GM04504 (cell line): ENCODE results near the gene GREB1L.
"Not testable (repeated sequence)": the region's sequence is repeated elsewhere in the genome, so short reads cannot be mapped to it uniquely, and the experiment has no call there.

ENCODE experiments used
- DNase-seq: peaks from one replicate; pipeline ENCODE4 v3.0.0-alpha.2; 2012; ENCODE audit warnings: low read depth

The GREB1L gene

DNA sequence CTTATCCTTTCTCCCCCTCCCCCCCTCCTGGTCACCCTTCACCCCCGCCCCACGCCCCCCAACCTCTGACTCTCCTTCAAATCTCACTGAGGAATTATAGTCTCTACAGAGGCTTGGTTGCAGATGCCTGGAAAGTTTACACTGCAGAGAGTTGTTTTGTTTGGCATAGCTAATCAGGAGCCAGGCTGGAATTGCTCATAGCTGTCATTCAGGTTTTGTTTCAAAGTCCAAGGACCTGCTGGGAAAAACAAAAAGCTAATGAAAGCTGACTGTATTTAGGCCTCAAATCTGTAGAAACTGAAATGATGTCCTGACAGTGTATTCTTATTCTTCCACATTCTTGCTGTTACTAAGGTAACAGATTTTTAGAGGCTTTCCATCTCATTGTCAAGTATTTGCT lies 22.6 kb downstream of the GREB1L start:
- DNase-seq, result no peak

DNA sequence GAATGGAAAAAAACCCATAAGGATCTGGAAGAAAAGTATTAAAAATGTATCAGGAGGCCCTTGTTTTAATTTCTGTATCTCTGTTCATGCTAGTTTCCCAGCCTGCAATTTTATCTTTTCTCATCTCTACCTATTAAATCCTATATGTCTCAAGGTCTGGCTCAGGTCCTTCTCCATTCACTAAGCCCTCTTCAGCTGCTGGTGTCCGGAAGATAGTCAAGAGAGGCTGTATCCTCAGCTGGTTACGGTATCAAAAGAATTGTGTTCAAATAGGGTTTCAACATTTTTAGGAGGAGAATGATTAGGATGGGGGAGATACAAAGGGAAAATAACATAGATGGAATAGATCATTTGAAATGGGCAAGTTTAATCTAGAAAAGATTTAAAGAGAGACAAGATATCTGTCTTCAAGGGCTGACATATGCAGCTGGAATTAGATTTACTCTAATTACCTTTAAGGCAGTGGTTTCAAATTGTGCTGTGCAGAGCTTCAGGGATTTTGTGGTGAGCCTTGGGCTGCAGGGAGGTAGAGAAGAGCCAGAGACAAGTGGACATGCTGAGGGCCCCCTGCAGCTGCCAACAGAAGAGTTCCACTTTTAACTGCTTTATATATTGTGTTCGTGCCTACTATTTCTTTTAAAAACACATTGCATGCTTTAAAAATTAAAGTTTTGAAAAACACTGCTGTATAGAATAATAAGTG lies 24.1 kb downstream of the GREB1L start:
- no peak for DNase-seq

DNA sequence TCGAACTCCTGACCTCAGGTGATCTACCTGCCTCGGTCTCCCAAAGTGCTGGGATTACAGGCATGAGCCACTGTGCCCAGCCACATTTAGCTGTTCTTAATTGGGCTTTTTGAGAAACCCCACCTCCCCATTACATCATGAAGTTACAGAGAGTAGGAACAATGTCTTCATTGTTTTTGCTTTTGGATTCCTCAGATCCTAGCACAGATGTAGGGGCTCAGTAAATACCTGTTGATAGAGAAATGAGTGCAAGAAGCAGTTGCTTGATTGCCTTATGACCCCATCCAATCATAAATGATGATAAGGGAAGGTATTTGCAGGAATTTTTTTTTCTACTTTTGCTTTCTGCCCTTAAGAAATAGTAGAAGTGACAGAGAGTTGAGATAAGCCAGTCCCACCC lies 25.4 kb downstream of the GREB1L start:
- DNase-seq, result no peak

DNA sequence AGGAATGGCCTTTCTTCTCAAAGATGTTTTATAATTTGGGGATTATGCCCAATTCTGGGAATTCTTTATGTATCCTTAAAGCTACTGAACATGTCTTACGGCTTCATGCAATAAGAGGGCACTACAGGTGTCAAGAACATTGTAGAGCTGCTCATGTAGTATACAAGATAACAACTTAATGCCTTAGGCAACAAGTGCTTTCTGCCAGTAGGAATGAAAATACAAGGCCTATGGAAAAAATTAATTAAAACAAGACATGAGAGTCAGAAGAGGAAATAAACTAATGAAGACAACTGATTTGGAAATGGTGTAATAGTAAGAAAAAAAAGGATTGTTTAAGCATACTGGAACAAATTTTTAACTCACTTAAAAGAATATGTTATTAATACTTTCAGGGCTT lies 27.3 kb downstream of the GREB1L start:
- no peak for DNase-seq

DNA sequence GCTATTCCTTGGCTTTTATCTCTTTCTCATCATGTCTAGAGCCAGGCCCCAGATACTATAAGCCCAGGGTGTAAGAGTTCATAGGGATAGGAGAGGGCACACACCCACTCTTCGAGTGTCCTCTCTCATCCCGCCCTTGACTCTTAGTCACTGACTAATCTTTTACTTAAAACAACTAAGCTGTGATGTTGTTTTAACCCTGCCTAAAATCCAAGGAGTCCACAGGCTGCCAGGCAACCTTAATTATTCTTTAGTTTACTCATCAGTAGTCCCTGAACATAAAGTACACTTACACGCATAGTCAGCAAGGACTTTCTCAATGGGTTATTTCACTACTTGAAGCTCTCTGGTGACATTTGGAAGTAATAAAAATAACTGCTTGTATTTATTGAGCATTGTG lies 28.4 kb downstream of the GREB1L start:
- DNase-seq, result no peak

DNA sequence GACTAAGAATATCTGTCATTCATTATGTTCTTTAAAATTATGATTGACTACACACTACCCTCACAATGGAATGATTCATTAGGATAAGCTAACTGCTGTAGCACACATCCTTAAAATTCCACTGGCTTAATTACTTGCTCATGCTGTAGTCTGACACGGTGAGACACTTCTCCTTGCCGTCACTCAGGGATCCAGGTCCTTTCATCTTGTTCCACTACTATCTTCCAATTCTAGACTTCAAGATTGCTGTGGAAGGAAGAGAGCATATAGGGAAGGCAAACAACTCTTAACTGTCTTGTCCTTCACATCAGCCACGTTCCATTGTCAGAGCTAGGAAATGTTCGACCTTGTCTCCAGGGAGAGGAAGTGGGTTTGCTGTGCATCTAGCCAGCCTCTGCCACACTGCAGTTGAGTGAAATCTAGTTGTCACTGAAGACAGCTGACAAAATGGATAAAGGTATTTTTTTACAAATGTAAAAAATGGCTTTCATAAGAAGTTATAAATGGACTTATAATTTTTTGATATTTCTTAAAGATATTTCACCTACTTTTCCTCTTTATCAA lies 30.1 kb downstream of the GREB1L start:
- no peak for DNase-seq

DNA sequence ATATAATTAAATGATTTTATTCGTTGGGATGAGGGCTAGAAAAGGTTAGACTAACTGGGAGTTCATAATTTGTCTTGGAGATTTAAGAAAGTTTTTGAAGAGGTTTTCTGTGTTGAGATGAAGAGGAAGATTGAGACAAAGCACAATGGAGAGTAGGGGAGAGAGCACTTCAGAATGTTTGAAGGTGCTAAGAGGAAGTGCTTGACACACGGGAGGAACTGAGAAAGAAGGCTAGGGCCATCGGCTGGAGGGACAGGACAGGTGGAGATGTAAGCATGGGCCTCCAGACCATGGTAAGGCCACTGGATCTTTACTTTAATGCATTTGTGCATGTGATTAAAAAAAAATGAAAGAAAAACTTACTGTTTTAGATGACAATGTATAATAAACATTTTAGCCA lies 31.5 kb downstream of the GREB1L start:
- DNase-seq, result no peak

DNA sequence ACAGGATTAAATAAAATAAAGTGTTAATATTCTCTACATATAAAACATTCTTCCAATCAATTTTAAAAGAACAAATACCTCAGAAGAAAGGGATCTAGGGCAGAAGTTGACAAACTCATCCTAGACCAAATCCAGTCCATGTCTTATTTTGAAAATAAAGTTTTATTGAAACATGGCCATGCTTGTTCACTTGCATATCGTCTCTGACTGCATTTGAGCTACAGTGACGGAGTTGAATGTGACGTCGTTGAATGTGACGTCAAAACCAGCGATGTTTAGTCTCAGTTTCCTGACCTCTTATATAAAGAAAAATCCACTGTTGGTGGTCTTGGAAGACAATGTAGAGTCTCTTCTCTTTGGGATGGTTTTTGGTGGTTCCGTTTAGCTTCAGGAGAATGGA lies 33.6 kb downstream of the GREB1L start:
- no peak for DNase-seq

DNA sequence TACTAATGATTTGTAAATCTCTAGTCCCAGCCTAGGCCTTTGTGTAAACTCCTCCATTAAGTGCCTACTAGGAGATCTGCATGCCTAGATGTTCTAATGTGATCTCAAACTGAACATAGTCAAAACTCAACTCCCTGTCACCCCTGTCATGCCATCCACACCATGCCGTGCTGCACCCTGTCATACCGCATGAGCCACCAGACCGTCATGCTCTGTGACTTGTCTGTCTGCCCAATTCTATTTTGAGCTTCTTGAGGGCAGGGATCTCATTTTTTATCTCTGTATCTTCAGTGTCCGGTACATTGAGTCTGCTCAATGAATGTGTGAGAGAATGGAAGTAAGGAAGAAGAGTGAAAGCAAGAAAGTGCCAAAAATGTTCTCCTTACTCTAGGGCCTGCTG lies 35.5 kb downstream of the GREB1L start:
- no peak for DNase-seq

DNA sequence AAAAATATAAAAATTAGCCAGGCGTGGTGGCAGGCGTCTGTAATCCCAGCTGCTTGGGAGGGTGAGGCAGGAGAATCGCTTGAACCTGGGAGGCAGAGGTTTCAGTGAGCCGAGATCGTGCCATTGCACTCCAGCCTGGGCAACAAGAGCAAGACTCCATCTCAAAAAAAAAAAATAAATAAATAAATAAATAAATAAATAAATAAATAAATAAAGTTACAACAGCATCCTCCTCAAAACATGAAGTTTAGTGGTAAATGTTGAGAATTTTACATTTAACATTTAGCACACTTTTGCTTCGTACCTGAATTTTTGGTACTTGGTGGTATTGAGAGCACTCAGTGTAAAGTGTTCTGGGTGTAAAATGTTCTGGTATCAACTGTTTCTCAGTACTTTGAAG lies 36.2 kb downstream of the GREB1L start:
- DNase-seq, result not testable (repeated sequence)

DNA sequence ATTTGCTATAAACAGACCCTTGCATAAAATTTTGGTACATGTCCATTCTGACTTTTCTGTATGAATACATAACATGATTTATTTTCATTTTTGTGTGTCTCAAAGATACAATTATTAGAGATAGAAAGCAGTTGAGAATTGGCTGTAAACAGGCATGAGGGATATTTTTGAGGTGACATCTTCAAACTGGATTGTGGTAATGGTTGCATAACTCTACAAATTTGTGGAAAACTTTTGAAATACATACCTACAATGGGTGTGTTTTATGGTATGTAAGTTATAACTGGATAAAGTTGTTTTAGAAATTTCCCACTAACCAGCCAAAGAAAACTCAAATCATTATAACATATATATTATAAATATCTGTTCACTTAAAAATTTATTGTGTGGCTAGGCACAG lies 39.6 kb downstream of the GREB1L start:
- no peak for DNase-seq

DNA sequence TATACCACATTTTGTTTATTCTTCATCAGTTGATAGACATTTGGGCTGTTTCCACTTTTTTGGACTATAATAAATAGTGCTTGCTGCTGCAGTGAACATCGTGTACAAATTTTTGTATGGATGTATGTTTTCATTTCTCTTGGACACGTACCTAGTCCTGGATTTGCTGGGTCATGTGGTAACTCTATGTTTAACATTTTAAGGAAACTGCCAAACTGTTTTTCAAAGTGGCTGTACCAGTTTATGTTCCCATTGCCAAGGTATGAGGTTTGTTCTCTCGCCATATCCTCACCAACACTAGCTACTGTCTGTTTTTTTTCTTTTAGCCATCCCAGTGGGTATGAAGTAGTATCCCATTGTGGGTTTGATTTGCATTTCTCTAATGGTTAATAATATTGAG lies 42.5 kb downstream of the GREB1L start:
- DNase-seq, result no peak

DNA sequence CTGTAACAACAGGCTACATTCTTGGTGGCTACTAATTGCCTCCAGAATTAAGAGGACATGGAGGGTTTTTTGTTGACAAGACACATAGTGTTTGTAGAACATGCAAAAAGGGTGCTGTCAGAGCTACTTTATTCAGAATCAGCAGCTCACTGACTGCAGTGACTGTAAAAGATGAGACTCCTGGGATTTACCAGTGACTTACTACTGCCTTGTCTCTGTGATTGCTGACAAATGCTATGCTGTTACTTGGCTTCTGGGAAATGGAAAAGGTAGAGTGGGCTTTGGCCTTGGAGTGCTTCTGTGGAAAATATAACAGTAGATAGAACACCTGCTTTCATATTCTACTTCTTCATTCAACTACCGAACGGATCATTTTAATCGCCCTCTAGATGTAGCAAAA lies 47.8 kb downstream of the GREB1L start:
- no peak for DNase-seq

DNA sequence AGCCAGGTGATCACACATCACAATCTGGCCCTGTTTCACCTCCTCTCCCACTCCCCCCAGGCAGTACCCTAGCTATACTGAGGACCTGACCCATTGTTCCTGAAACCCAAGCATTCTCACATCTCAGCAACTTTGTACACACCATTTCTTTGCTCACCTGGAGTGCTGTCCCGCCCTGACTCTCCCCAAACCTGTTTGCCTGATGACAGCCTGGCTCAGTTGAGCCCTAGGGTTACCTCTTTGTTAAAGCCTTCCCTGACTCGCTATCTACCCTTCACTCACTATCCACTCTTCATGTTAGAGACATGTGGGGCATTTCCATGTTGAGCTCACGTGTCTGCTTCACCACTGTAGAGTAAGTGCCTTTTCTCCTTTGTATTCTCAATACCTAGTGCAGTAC lies 49.1 kb downstream of the GREB1L start:
- no peak for DNase-seq

DNA sequence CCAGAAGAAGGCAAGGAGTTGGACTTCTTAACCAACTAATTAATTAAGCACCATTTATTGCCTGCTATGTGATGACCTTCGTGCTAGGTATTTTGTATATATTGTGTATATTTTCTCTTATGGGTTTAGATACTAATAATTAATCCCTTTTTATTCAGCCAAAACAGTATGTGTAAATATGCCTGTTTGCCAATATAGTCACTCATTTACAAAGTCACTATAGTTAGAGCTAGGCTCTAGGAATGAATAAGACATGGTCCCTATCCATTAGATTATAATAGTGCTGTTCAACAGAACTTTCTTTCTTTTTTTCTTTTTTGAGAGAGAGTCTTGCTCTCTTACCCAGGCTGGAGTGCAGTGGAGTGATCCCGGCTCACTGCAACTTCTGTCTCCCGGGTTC lies 51.4 kb downstream of the GREB1L start:
- no peak for DNase-seq

DNA sequence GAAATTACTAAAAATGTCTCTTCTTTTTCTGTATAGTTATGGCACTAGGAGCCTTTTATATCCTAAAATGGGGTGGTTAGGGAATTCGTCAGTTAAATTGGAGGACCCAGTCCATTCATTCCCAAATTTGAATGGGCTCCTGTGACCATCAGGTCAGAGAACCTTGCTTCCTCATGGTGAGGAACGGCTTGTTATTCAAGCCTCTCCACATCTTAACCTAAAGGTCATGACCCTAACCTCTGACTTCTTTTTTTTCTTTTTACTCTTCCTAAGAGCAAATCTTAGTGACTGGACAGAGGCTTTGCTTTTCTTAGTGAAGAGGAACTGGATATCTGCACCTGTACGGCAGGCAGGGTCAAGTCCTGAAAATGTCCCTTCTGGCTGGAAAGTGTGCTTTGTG lies 53.1 kb downstream of the GREB1L start:
- no peak for DNase-seq

DNA sequence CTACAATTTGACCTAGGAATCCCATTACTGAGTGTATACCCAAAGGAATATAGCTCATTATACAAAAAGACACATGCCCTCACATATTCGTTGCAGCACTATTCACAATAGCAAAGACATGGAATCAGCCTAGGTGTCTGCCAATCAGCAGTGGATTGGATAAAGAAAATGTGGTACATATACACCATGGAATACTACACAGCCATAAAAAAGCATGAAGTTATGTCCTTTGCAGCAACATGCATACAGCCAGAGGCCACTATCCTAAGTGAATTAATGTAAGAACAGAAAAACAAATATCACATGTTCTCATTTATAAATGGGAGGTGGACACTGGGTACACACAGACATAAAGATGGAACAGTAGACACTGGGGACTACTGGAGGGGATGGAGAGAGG lies 54.0 kb downstream of the GREB1L start:
- DNase-seq, result no peak

DNA sequence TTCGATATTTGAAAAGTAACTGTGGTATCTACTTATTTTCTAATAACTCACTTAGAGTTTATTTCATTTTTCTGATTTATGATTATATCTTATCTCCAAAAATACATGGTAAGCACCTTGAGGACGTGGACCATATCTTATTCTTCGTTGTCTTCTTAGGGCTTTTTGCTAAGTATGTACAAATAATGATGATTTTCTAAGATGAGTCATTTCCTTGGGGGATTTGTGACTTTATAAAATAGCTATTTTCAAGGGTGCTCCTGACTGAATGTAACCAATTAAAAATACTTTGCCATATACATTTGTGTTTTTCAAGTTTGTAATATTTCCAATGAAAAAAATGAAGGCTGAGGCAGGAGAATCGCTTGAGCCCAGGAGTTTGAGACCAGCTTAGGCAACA lies 56.3 kb downstream of the GREB1L start:
- DNase-seq, result no peak

DNA sequence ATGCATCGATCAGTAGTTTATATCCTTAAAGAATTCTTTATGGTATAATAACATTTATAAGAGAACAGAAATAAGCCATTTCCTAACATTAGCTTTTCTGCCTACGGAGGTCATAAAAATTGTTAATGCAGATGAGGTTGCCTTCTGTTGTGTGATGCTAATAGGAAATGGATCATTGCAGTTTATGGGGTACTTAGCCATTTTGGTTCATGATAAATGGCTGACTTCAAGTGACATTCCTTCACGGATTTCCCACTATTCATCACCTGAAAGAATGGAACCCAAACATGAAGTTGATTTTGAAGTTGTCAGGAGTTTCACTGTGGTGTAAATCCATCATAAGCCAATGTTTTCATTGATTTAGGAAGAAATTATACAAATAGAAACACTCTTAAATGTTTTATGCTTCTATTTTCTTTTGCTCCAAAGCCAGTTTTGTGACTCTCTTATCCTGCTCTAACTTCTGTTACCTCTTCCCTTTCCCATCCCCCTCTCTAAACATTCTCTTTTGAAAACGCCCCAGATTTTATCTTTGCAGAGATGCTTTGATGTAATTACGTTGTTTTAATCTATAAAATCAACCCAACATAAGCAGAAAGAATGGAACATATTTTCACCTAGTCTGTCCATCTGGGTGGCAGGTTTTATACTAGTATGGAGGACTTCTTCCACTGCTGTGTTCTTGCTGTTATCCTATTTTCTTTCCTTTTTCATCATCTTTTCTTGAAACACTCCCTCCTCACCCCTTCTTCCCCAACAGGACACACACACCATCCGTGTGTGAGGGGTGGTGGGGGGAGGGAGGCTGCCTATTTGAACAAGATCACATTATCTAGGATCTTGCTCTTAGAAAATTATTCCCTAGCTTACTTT lies 58.2 kb downstream of the GREB1L start:
- no peak for DNase-seq

DNA sequence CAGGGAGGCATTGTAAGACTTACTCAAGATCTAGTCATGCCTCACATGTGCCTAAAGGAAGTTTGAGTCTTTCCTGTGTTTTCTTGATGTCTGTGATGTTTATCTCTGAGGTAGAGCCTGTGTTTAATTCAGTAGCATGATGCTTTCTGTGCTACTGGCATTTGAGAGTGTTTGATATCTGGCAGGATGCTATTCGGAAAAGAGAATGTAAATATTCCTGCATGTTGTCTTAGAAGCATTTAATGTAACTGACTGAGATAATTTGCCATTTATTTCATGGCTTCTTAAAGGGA lies 58.8 kb downstream of the GREB1L start:
- no peak for DNase-seq

DNA sequence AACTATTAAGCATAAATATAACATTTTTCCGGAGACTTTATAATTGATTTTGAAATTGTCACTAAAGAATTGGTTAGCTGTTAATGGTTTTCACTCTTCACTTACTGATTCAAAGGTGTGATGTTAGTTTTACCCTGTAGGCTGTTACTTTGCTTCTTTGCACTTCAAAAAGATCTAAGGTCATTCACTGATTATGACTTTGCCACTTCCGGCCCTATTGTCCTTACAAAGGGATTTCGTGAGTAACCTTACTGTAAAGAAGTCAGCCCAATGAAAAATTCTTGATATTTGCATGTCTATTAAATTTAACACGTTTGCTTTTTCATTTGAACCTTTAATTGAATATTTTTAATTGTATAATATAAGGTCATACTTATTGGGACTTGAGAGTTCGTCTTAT lies 61.4 kb downstream of the GREB1L start:
- DNase-seq, result no peak

DNA sequence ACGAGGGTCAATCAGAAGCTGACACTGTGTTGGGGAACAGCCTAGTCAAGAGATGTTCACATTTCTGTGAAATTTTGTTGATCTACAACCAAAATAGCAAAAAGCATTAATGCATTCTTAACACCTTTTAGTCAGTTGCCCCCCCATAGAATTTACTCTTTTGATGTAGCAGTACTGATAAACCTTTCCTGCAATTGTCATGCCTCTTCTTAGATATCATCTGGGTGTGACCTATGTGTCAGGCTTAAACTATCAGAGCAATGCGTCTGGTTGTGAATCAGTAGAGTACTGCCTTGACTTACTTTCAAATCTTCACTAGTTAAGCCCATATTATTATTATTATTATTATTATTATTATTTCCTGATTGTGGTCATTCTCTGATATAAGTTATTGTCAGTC lies 61.9 kb downstream of the GREB1L start:
- no peak for DNase-seq

DNA sequence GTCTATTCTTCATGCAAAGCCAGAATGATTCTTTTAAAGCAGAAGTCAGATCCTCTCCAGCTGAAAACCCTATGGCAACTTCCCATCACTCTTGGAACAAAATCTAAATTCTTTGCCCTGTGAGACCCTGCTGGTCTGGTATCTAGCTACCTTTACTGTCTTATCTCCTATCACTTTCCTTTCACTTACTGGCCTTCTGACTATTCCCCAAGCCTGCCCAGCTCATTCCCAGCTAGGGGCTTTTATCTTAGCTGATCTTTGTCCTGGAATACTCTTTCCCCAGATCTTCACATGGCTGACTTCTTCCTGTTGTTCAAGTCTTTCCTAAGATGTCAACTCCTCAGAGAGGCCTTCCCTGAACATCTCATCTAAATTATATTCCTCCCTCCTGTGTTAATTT lies 63.6 kb downstream of the GREB1L start:
- no peak for DNase-seq

DNA sequence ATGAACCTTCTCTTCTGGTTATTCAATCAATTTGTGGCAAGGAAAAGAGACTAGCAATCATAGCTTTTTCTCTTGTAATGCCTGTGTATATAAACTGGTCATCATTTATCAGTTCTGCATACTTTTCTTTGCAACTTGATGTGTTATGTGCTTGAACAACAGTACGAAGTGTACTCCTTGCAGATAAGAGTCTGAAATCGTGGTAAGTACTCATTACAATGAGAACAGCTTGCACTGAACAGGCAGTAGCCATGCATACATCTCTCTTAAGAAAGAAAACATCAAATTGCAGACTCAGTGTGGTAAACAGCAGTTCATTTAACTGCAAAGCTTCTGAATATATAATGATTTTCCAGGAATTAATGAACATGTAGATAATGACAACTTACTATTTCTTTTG lies 64.3 kb downstream of the GREB1L start:
- DNase-seq, result no peak
